Panc1 (cell line): ENCODE results near the gene HMCES. TPM values are rescaled to one million over a fixed set of nuclear protein-coding genes. Genes with fewer than 3 reads are reported as not detected.
A peak's percentile ranks its signal among the peaks of the same experiment; 100 is the strongest.

Source experiments
- ATAC-seq: fragments of 200-7000 bp; cut with Tn5 transposase; 2 replicates; pipeline ENCODE4 v1.9.1; 2020; ENCODE audit warnings: mild to moderate bottlenecking, moderate library complexity
- BruUV-seq: library from RNA; stranded (reverse); fragments of 400-500 nt; replicated peaks from 2 replicates; lab custom pipeline; 2021; lab: Mats Ljungman, UMichigan
- CTCF ChIA-PET: fragments of 300-600 bp; sonication (Branson Sonifier 250); formaldehyde crosslinking; loops from one replicate; lab custom pipeline; 2022; ENCODE audit warnings: antibody characterized with exemption; lab: Charles Lee
- POLR2A ChIA-PET: fragments of 300-600 bp; sonication (Branson Sonifier 250); formaldehyde crosslinking; loops from one replicate; lab custom pipeline; 2022; ENCODE audit warnings: antibody characterized with exemption; lab: Charles Lee
- DNase-seq: peaks from one replicate; pipeline ENCODE4 v3.0.0-alpha.2; 2010; ENCODE audit warnings: low read depth, low spot score
- H3K27ac ChIP-seq: 2 replicates; pipeline ENCODE4 v1.5.1; 2011; ENCODE audit warnings: mild to moderate bottlenecking, low read length, inconsistent platforms
- H3K27me3 ChIP-seq: fragments of 200-500 bp; sonication (Bioruptor generic); 2 replicates; pipeline ENCODE4 v1.6.0; 2014; ENCODE audit warnings: low read length, inconsistent platforms; ENCODE audit not compliant: control insufficient read depth, insufficient read depth
- H3K36me3 ChIP-seq: fragments of 200-500 bp; sonication (Bioruptor generic); 2 replicates; pipeline ENCODE4 v1.5.1; 2014; ENCODE audit warnings: inconsistent platforms, mild to moderate bottlenecking, low read length, moderate library complexity; ENCODE audit not compliant: control insufficient read depth, insufficient read depth
- H3K4me1 ChIP-seq: 2 replicates; pipeline ENCODE4 v1.5.1; 2011; ENCODE audit warnings: inconsistent platforms, mild to moderate bottlenecking, low read length, moderate library complexity; ENCODE audit not compliant: control insufficient read depth, insufficient read depth
- H3K4me3 ChIP-seq, 2 experiments: 2 replicates each; pipeline ENCODE4 v1.5.1; 2011 to 2012; ENCODE audit warnings: low read depth in 2 of 2, low read length in 2 of 2, mild to moderate bottlenecking in 2 of 2, inconsistent platforms in 1 of 2, moderate library complexity in 1 of 2
- H3K9me3 ChIP-seq: fragments of 200-500 bp; sonication (Bioruptor generic); 2 replicates; pipeline ENCODE4 v1.5.1; 2014; ENCODE audit warnings: low read depth, mild to moderate bottlenecking, inconsistent platforms, low read length, moderate library complexity; ENCODE audit not compliant: control insufficient read depth, insufficient read depth
- CTCF ChIP-seq: fragments of 450-650 bp; IDR thresholded peaks from 2 replicates; pipeline ENCODE4 v1.5.1; 2017; ENCODE audit warnings: mild to moderate bottlenecking
- POLR2AphosphoS5 ChIP-seq: IDR thresholded peaks from 2 replicates; pipeline ENCODE4 v1.6.1; 2012; ENCODE audit warnings: mild to moderate bottlenecking, low read depth, low read length, moderate library complexity
- SIN3A ChIP-seq: IDR thresholded peaks from 2 replicates; pipeline ENCODE4 v1.6.1; 2012; ENCODE audit warnings: low read depth, mild to moderate bottlenecking, low read length, moderate library complexity, borderline replicate concordance; ENCODE audit not compliant: insufficient read depth
- TCF7L2 ChIP-seq: IDR thresholded peaks from 2 replicates; pipeline ENCODE4 v1.6.1; 2011; ENCODE audit warnings: mild to moderate bottlenecking, low read depth, low read length, inconsistent platforms
- in situ Hi-C: cut with HindIII; loops from 2 replicates; pipeline ENCODE4 v1.10.0; 2016; ENCODE audit warnings: low sequenced_read_pairs, low pct_unique_long_range_greater_than_20kb
- intact Hi-C: fragments of 100-400 bp; cut with micrococcal nuclease; formaldehyde crosslinking; loops from one replicate; pipeline ENCODE4 v1.10.0; 2022; ENCODE audit not compliant: unreplicated experiment
- total RNA-seq: library from RNA; stranded (reverse); gene quantifications from one replicate; pipeline ENCODE4 v1.2.1, GENCODE V29; 2021; ENCODE audit not compliant: unreplicated experiment
- TF ChIP-seq, protein P1 (sequence below), 2 experiments: IDR thresholded peaks; 2 replicates each; pipeline ENCODE4 v1.6.1; 2011 to 2012; ENCODE audit warnings: low read depth in 2 of 2, control low read depth in 1 of 2, low read length in 1 of 2, mild to moderate bottlenecking in 1 of 2, moderate library complexity in 1 of 2; ENCODE audit not compliant: insufficient read depth in 1 of 2

Gene HMCES
- total RNA-seq, 1 experiment from 2014 or later, result 94.6 TPM

GRCh38 chr3:129295286-129295685, 16.6 kb downstream of the HMCES start:
- no peaks in the 10 kb centered on the region for H3K27me3 ChIP-seq
- no TSS peak for BruUV-seq
- intact Hi-C loops (no loop called here), in situ Hi-C loops (no loop called here)
- ChIA-PET CTCF (no interaction called here), POLR2A (no interaction called here)
- ATAC-seq (no peak), DNase-seq (no peak)
- H3K9me3 ChIP-seq, result no peaks in the 10 kb centered on the region
- TF ChIP-seq TCF7L2, result no peak
- no peak for TF ChIP-seq CTCF
- no peak for TF ChIP-seq POLR2AphosphoS5
- TF ChIP-seq, protein P1, sequence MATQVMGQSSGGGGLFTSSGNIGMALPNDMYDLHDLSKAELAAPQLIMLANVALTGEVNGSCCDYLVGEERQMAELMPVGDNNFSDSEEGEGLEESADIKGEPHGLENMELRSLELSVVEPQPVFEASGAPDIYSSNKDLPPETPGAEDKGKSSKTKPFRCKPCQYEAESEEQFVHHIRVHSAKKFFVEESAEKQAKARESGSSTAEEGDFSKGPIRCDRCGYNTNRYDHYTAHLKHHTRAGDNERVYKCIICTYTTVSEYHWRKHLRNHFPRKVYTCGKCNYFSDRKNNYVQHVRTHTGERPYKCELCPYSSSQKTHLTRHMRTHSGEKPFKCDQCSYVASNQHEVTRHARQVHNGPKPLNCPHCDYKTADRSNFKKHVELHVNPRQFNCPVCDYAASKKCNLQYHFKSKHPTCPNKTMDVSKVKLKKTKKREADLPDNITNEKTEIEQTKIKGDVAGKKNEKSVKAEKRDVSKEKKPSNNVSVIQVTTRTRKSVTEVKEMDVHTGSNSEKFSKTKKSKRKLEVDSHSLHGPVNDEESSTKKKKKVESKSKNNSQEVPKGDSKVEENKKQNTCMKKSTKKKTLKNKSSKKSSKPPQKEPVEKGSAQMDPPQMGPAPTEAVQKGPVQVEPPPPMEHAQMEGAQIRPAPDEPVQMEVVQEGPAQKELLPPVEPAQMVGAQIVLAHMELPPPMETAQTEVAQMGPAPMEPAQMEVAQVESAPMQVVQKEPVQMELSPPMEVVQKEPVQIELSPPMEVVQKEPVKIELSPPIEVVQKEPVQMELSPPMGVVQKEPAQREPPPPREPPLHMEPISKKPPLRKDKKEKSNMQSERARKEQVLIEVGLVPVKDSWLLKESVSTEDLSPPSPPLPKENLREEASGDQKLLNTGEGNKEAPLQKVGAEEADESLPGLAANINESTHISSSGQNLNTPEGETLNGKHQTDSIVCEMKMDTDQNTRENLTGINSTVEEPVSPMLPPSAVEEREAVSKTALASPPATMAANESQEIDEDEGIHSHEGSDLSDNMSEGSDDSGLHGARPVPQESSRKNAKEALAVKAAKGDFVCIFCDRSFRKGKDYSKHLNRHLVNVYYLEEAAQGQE (IDR thresholded peaks at IDR 0.05; ENCODE audit: insufficient read depth in 1 of 2, low read depth in 2 of 2, low read length in 1 of 2), result no peak
- no peak for TF ChIP-seq SIN3A
- H3K4me1 ChIP-seq, result no peaks in the 10 kb centered on the region
- H3K27ac ChIP-seq, result no peak overlapping the region
- H3K36me3 ChIP-seq, result peaks cover 16% of the 10 kb centered on the region
- no peak overlapping the region for H3K4me3 ChIP-seq

- H3K9me3 ChIP-seq, result no peaks in the 10 kb centered on the region
- ATAC-seq, result peak; percentile 33; the same call in 1 of the 2 replicates
- ChIA-PET CTCF (no interaction called here), POLR2A (no interaction called here)
- no peak overlapping the region for H3K4me3 ChIP-seq
- no TSS peak for BruUV-seq
- no peak overlapping the region for H3K27ac ChIP-seq
- H3K27me3 ChIP-seq, result no peaks in the 10 kb centered on the region
- no peak for TF ChIP-seq TCF7L2
- no peak for TF ChIP-seq CTCF
- no peak for TF ChIP-seq POLR2AphosphoS5
- TF ChIP-seq, protein P1 (IDR thresholded peaks at IDR 0.05; ENCODE audit: insufficient read depth in 1 of 2, low read depth in 2 of 2, low read length in 1 of 2), result no peak
- no peak for TF ChIP-seq SIN3A
- in situ Hi-C loops, result no loop called here
- no peak for DNase-seq
- no peaks in the 10 kb centered on the region for H3K4me1 ChIP-seq
- peaks cover 6% of the 10 kb centered on the region for H3K36me3 ChIP-seq
- intact Hi-C loops, result no loop called here
Measured at GRCh38 chr3:129304146-129304961, 25.7 kb downstream of the HMCES start.
